SK-N-MC (cell line): ENCODE measurements around the gene CLOCK.

Experiments
- EZH2 ChIP-seq: fragments of 200-600 bp; sonication (generic); IDR thresholded peaks from one replicate; pipeline ENCODE4 v1.6.1; 2017; ENCODE audit warnings: antibody characterized with exemption
- FOXP2 ChIP-seq: optimal IDR thresholded peaks from 2 replicates; pipeline ENCODE3; 2011; ENCODE audit warnings: mild to moderate bottlenecking, moderate library complexity; ENCODE audit not compliant: insufficient read depth; ENCODE audit errors: extremely low read length, control extremely low read depth
- POLR2AphosphoS5 ChIP-seq: IDR thresholded peaks from 2 replicates; pipeline ENCODE4 v1.6.1; 2012; ENCODE audit warnings: mild to moderate bottlenecking, low read depth, low read length, borderline replicate concordance

- TF ChIP-seq POLR2AphosphoS5 (no peak), EZH2 (no peak), FOXP2 (no peak)
Observed at GRCh38 chr4:55444827-55445226, 101.9 kb downstream of the CLOCK start.
